Measurements from ENCODE around the gene ARGFX. TPM values are rescaled to one million over a fixed set of nuclear protein-coding genes. Genes with fewer than 3 reads are reported as not detected.

The ARGFX gene
- total RNA-seq, 1 experiment from 2014 or later = not detected

DNA sequence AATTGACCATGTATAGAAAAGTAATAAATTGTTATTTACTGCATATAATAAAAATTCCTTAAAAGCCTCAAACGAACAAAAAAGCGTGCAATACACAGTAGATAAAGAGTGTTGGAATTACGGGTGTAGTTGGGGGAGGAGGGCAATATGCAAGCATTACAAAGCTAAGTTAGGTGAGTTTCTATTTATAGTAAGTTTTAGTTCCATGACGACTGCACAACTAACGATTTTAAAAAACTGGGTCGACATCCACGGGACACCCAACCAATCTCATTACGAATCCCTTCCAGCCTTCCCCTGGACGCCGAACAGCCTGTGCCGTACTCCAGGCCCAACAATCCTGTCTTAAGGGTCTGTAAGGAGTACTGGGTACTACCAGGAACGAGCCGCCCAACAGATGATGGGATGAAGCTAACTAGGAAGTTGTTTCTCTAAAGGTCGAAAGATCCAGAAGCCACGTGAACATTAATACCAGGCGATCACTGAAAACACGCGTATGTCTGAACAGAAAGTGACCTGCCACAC is 22.6 kb upstream of the ARGFX start:
- TF ChIP-seq ZFX (IDR thresholded peaks at IDR 0.05) (no peak), EZH2phosphoT487 (IDR thresholded peaks at IDR 0.05; ENCODE audit: borderline replicate concordance) (no peak), FOSL1 (IDR thresholded peaks at IDR 0.05; ENCODE audit: low read depth) (no peak), EGR1 (IDR thresholded peaks at IDR 0.05; ENCODE audit: low read depth) (no peak), ZNF274 (IDR thresholded peaks at IDR 0.05; ENCODE audit: low read depth, low read length) (no peak), POLR2AphosphoS5 (IDR thresholded peaks at IDR 0.05; ENCODE audit: low read depth, low read length) (no peak), JUND (IDR thresholded peaks at IDR 0.05) (no peak), EZH2 (IDR thresholded peaks at IDR 0.05) (no peak), SIN3A (IDR thresholded peaks at IDR 0.05; ENCODE audit: low read depth) (no peak), POLR2A (IDR thresholded peaks at IDR 0.05; ENCODE audit: borderline replicate concordance, extremely low read depth, insufficient read depth, insufficient read length) (no peak), SP1 (IDR thresholded peaks at IDR 0.05; ENCODE audit: low read depth) (no peak), SRF (IDR thresholded peaks at IDR 0.05; ENCODE audit: low read depth) (no peak), CEBPB (IDR thresholded peaks at IDR 0.05; ENCODE audit: low read depth) (no peak), RAD21 (IDR thresholded peaks at IDR 0.05; ENCODE audit: low read depth) (no peak)
- TF ChIP-seq, protein P1, sequence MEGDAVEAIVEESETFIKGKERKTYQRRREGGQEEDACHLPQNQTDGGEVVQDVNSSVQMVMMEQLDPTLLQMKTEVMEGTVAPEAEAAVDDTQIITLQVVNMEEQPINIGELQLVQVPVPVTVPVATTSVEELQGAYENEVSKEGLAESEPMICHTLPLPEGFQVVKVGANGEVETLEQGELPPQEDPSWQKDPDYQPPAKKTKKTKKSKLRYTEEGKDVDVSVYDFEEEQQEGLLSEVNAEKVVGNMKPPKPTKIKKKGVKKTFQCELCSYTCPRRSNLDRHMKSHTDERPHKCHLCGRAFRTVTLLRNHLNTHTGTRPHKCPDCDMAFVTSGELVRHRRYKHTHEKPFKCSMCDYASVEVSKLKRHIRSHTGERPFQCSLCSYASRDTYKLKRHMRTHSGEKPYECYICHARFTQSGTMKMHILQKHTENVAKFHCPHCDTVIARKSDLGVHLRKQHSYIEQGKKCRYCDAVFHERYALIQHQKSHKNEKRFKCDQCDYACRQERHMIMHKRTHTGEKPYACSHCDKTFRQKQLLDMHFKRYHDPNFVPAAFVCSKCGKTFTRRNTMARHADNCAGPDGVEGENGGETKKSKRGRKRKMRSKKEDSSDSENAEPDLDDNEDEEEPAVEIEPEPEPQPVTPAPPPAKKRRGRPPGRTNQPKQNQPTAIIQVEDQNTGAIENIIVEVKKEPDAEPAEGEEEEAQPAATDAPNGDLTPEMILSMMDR (IDR thresholded peaks at IDR 0.05 in 2 of 3, conservative IDR thresholded peaks at IDR 0.05 in 1 of 3; ENCODE audit: borderline replicate concordance in 1 of 3, insufficient read depth in 1 of 3, low read depth in 2 of 3, low read length in 2 of 3) = no peak
- TF ChIP-seq, protein P2, sequence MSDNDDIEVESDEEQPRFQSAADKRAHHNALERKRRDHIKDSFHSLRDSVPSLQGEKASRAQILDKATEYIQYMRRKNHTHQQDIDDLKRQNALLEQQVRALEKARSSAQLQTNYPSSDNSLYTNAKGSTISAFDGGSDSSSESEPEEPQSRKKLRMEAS (IDR thresholded peaks at IDR 0.05) = no peak
- TF ChIP-seq, protein P3, sequence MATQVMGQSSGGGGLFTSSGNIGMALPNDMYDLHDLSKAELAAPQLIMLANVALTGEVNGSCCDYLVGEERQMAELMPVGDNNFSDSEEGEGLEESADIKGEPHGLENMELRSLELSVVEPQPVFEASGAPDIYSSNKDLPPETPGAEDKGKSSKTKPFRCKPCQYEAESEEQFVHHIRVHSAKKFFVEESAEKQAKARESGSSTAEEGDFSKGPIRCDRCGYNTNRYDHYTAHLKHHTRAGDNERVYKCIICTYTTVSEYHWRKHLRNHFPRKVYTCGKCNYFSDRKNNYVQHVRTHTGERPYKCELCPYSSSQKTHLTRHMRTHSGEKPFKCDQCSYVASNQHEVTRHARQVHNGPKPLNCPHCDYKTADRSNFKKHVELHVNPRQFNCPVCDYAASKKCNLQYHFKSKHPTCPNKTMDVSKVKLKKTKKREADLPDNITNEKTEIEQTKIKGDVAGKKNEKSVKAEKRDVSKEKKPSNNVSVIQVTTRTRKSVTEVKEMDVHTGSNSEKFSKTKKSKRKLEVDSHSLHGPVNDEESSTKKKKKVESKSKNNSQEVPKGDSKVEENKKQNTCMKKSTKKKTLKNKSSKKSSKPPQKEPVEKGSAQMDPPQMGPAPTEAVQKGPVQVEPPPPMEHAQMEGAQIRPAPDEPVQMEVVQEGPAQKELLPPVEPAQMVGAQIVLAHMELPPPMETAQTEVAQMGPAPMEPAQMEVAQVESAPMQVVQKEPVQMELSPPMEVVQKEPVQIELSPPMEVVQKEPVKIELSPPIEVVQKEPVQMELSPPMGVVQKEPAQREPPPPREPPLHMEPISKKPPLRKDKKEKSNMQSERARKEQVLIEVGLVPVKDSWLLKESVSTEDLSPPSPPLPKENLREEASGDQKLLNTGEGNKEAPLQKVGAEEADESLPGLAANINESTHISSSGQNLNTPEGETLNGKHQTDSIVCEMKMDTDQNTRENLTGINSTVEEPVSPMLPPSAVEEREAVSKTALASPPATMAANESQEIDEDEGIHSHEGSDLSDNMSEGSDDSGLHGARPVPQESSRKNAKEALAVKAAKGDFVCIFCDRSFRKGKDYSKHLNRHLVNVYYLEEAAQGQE (IDR thresholded peaks at IDR 0.05; ENCODE audit: low read depth) = no peak
- TF ChIP-seq, protein P4, sequence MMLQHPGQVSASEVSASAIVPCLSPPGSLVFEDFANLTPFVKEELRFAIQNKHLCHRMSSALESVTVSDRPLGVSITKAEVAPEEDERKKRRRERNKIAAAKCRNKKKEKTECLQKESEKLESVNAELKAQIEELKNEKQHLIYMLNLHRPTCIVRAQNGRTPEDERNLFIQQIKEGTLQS (IDR thresholded peaks at IDR 0.05) = no peak
- intact Hi-C loops (cut with micrococcal nuclease) = loop anchor here (5.0 kb wide), 5 partner anchors 292 to 1482 kb away; partner anchors contain the start of genes EAF2, IQCB1 and SEMA5B
- Histone ChIP-seq H4K20me1 (ENCODE audit: insufficient read depth) (no peaks in the 10 kb centered on the region; the same call in 1 of the 2 replicates), H3K79me2 (ENCODE audit: insufficient read depth, low read length) (peaks cover 52% of the 10 kb centered on the region), H2AFZ (ENCODE audit: low read depth, low read length, poor library complexity, severe bottlenecking) (no peak overlapping the region), H3K27ac (ENCODE audit: low read depth, low read length) (peak overlapping the region; percentile 40), H3K4me1 (ENCODE audit: control insufficient read depth in 1 of 2, insufficient read depth in 2 of 2, low read length in 2 of 2) (peaks cover 0 to 11% of the 10 kb centered on the region in 2 experiments; a peak in 3 of 4 replicates), H3K36me3 (ENCODE audit: control insufficient read depth in 1 of 2, insufficient read depth in 2 of 2, low read length in 2 of 2) (peaks cover 4 to 10% of the 10 kb centered on the region in 2 experiments; a peak in 3 of 4 replicates), H3K9me3 (ENCODE audit: control insufficient read depth in 1 of 2, insufficient read depth in 1 of 2, low read depth in 1 of 2, low read length in 2 of 2) (no peaks in the 10 kb centered on the region), H3K9me2 (ENCODE audit: insufficient read depth) (no peaks in the 10 kb centered on the region), H3K27me3 (ENCODE audit: insufficient read depth, low read length) (no peaks in the 10 kb centered on the region), H3K9ac (ENCODE audit: low read length) (peak overlapping the region; percentile 90), H3K4me3 (replicated peaks in 1 of 2; ENCODE audit: low read depth in 1 of 2, low read length in 2 of 2) (peak overlapping the region; percentile 96 to 99), H3K4me2 (ENCODE audit: low read length) (peak overlapping the region; percentile 90)
- DNase-seq (ENCODE audit: low read depth, low spot score) (no peak), ATAC-seq (peak; percentile 39)
- BruUV-seq (replicated peaks) = no TSS peak
- ChIA-PET POLR2A (interaction anchor here (1.6 kb wide), 1 partner anchor 714 kb away, joined by 4 read pairs; no protein-coding TSS in a partner anchor), CTCF (interaction anchor here (1.1 kb wide), 1 partner anchor 714 kb away, joined by 3 read pairs; no protein-coding TSS in a partner anchor), RAD21 (ENCODE audit: low non-redundant PET in 1 of 2, low total read pairs in 2 of 2, uncharacterized antibody in 2 of 2, unreplicated experiment in 2 of 2) (interaction anchor here in 1 of 2 experiments (1.1 kb wide), 1 partner anchor 450 kb away, joined by 4 read pairs; no protein-coding TSS in a partner anchor)
